B cell (primary cell): Measurements from ENCODE around the gene CERK. TPM values are rescaled to one million over a fixed set of nuclear protein-coding genes. Genes with fewer than 3 reads are reported as not detected.
A peak's percentile ranks its signal among the peaks of the same experiment; 100 is the strongest.

ENCODE experiments used
- ATAC-seq: fragments of 200-7000 bp; cut with Tn5 transposase; one replicate; pipeline ENCODE4 v1.10.0; 2021; ENCODE audit warnings: low read depth, mild to moderate bottlenecking, moderate number of reproducible peaks, moderate library complexity
- CTCF ChIA-PET: fragments of 350-600 bp; sonication (Branson Sonifier 250); formaldehyde crosslinking; loops from one replicate; lab custom pipeline; 2021; ENCODE audit warnings: antibody characterized with exemption, inconsistent platforms; lab: Charles Lee
- POLR2A ChIA-PET: fragments of 350-600 bp; sonication (Branson Sonifier 250); formaldehyde crosslinking; loops from one replicate; lab custom pipeline; 2021; ENCODE audit warnings: antibody characterized with exemption; lab: Charles Lee
- DNase-seq: peaks from one replicate; pipeline ENCODE4 v3.0.0; 2013
- H2AFZ ChIP-seq: 2 replicates; pipeline ENCODE4 v1.6.1; 2012; ENCODE audit warnings: mild to moderate bottlenecking, low read depth, low read length; ENCODE audit not compliant: insufficient read depth, poor library complexity, severe bottlenecking
- H3K27ac ChIP-seq, 2 donors: 1 replicate in 1 of 2; 2 replicates in 1 of 2; pipeline ENCODE4 v1.5.1; 2012 to 2013; ENCODE audit warnings: low read length in 2 of 2, mild to moderate bottlenecking in 2 of 2, moderate library complexity in 1 of 2
- H3K27me3 ChIP-seq, 4 experiments: fragments of 200-600 bp in 1 of 4; sonication (generic) in 1 of 4; replicated peaks in 1 of 4; 1 replicate in 2 of 4; 2 replicates in 2 of 4; pipeline versions ENCODE4 v1.6.1 to v1.7.0; 2013 to 2016; ENCODE audit warnings: low read length in 3 of 4, mild to moderate bottlenecking in 2 of 4, mixed read lengths in 1 of 4, moderate library complexity in 1 of 4; ENCODE audit not compliant: insufficient read depth in 4 of 4, control insufficient read depth in 3 of 4; ENCODE audit errors: control extremely low read depth in 1 of 4
- H3K36me3 ChIP-seq, 2 experiments: replicated peaks in 1 of 2; 1 replicate in 1 of 2; 2 replicates in 1 of 2; pipeline versions ENCODE4 v1.6.1 to v1.7.1; 2013; ENCODE audit warnings: low read length in 1 of 2; ENCODE audit not compliant: insufficient read depth in 2 of 2, control insufficient read depth in 1 of 2; ENCODE audit errors: control extremely low read depth in 1 of 2, extremely low read depth in 1 of 2
- H3K4me1 ChIP-seq, 2 donors: fragments of 200-600 bp in 1 of 2; sonication (generic) in 1 of 2; 1 replicate in 1 of 2; 2 replicates in 1 of 2; pipeline versions ENCODE4 v1.5.1 to v1.6.1; 2013 to 2017; ENCODE audit warnings: low read length in 2 of 2; ENCODE audit not compliant: control insufficient read depth in 2 of 2, insufficient read depth in 2 of 2
- H3K4me2 ChIP-seq: replicated peaks from 2 replicates; pipeline ENCODE3; 2012; ENCODE audit warnings: mild to moderate bottlenecking, low read depth, low read length; ENCODE audit not compliant: poor library complexity, severe bottlenecking
- H3K4me3 ChIP-seq, 5 experiments: fragments of 200-600 bp in 1 of 5; sonication (generic) in 1 of 5; 1 replicate in 3 of 5; 2 replicates in 2 of 5; pipeline versions ENCODE4 v1.5.1 to v1.7.0; 2011 to 2016; ENCODE audit warnings: low read length in 4 of 5, mild to moderate bottlenecking in 4 of 5, low read depth in 2 of 5, control low read depth in 1 of 5, moderate library complexity in 1 of 5; ENCODE audit not compliant: insufficient read depth in 1 of 5; ENCODE audit errors: control extremely low read depth in 1 of 5, extremely low read depth in 1 of 5
- H3K79me2 ChIP-seq: fragments of 200-600 bp; sonication (generic); one replicate; pipeline ENCODE4 v1.6.0; 2016; ENCODE audit warnings: low read length; ENCODE audit not compliant: control insufficient read depth, insufficient read depth
- H3K9ac ChIP-seq: fragments of 200-600 bp; sonication (generic); 2 replicates; pipeline ENCODE4 v1.6.1; 2017; ENCODE audit warnings: mild to moderate bottlenecking, low read length, moderate library complexity
- H3K9me3 ChIP-seq, 3 donors: one replicate each; pipeline versions ENCODE4 v1.6.1 to v1.7.1; 2013; ENCODE audit warnings: low read length in 2 of 3; ENCODE audit not compliant: control insufficient read depth in 2 of 3, insufficient read depth in 1 of 3; ENCODE audit errors: control extremely low read depth in 1 of 3
- H4K20me1 ChIP-seq: 2 replicates; pipeline ENCODE4 v1.6.0; 2012; ENCODE audit warnings: mild to moderate bottlenecking, low read length; ENCODE audit not compliant: insufficient read depth, control insufficient read depth, poor library complexity, severe bottlenecking
- H3K27ac Mint-ChIP-seq: one replicate; pipeline ENCODE4 v1.8.0; 2021; ENCODE audit warnings: mixed read lengths
- H3K27me3 Mint-ChIP-seq: one replicate; pipeline ENCODE4 v1.8.0; 2021; ENCODE audit warnings: mixed read lengths
- H3K4me1 Mint-ChIP-seq: one replicate; pipeline ENCODE4 v1.8.0; 2021; ENCODE audit warnings: mixed read lengths
- H3K4me3 Mint-ChIP-seq: one replicate; pipeline ENCODE4 v1.8.0; 2021; ENCODE audit warnings: mixed read lengths
- H3K9me3 Mint-ChIP-seq: one replicate; pipeline ENCODE4 v1.8.0; 2022; ENCODE audit warnings: mixed read lengths; ENCODE audit not compliant: insufficient read depth
- EZH2 ChIP-seq: IDR thresholded peaks from 2 replicates; pipeline ENCODE4 v1.6.1; 2012; ENCODE audit warnings: borderline replicate concordance, low read depth, mild to moderate bottlenecking, moderate library complexity, low read length; ENCODE audit not compliant: insufficient read depth, poor library complexity, severe bottlenecking
- WGBS: methylation state at CpG from one replicate; pipeline ENCODE4 v1.1.5; 2013; ENCODE audit warnings: missing lambda C conversion rate; ENCODE audit not compliant: insufficient coverage; 5-methylcytosine and 5-hydroxymethylcytosine counted together
- intact Hi-C: fragments of 100-400 bp; cut with micrococcal nuclease; formaldehyde crosslinking; loops from one replicate; pipeline ENCODE4 v1.10.0; 2022
- polyA plus RNA-seq: library from polyadenylated mRNA; depleted of rRNA; stranded (reverse); fragments of >200 nt; gene quantifications from 2 replicates; pipeline ENCODE4 v1.2.3, GENCODE V29; 2012
- total RNA-seq, 2 donors: library from RNA; stranded (reverse); fragments of 120-200 nt in 1 of 2; gene quantifications; 1 replicate in 1 of 2; 2 replicates in 1 of 2; pipeline versions ENCODE4 v1.2.3 to v1.2.4, GENCODE V29; 2013 to 2022
- TF ChIP-seq, protein P1 (sequence below): fragments of 200-600 bp; IDR thresholded peaks from one replicate; pipeline ENCODE4 v1.8.0; 2022; ENCODE audit warnings: antibody characterized with exemption, mild to moderate bottlenecking

Gene CERK
- total and polyA plus RNA-seq, 2 donors (not counting 1 experiment from before 2014, with no cell fraction given) = 23.2 to 48.3 TPM

DNA sequence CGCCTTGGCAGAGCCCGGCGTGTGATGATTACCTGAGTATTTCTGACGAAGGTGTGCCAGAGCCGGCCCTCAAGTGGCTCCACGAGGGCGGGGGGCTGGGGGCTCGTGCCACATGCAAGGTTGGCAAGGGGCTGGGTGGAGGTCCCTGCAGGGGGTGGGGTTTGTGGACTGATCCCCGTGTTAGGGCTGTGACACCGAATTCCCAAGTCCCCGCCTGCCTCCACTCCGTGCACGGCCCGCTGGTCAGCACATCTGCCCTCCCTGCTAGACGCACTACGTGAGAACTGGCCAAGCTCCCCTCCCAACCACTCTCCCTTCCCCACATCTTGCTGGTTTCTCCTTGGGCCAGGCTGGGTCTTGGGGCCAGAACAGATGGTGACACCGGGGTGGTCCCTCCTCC lies 83.6 kb downstream of the CERK start:
- no peak overlapping the region for H3K4me3 ChIP-seq
- H3K79me2 ChIP-seq = peaks cover 74% of the 10 kb centered on the region
- Mint-ChIP-seq H3K4me3 (no peak overlapping the region), H3K4me1 (peaks cover 43% of the 10 kb centered on the region), H3K9me3 (no peaks in the 10 kb centered on the region), H3K27ac (no peak overlapping the region), H3K27me3 (no peaks in the 10 kb centered on the region)
- TF ChIP-seq, protein P1, sequence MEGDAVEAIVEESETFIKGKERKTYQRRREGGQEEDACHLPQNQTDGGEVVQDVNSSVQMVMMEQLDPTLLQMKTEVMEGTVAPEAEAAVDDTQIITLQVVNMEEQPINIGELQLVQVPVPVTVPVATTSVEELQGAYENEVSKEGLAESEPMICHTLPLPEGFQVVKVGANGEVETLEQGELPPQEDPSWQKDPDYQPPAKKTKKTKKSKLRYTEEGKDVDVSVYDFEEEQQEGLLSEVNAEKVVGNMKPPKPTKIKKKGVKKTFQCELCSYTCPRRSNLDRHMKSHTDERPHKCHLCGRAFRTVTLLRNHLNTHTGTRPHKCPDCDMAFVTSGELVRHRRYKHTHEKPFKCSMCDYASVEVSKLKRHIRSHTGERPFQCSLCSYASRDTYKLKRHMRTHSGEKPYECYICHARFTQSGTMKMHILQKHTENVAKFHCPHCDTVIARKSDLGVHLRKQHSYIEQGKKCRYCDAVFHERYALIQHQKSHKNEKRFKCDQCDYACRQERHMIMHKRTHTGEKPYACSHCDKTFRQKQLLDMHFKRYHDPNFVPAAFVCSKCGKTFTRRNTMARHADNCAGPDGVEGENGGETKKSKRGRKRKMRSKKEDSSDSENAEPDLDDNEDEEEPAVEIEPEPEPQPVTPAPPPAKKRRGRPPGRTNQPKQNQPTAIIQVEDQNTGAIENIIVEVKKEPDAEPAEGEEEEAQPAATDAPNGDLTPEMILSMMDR = no peak
- TF ChIP-seq EZH2 = no peak
- H3K4me2 ChIP-seq = no peak overlapping the region
- no peaks in the 10 kb centered on the region for H3K27me3 ChIP-seq
- peaks cover 16 to 32% of the 10 kb centered on the region in 2 donors for H3K4me1 ChIP-seq
- ATAC-seq (no peak), DNase-seq (no peak)
- H3K9ac ChIP-seq = no peak overlapping the region
- peaks cover 0 to 13% of the 10 kb centered on the region in 2 experiments for H3K36me3 ChIP-seq
- POLR2A ChIA-PET = no interaction called here
- H4K20me1 ChIP-seq = peaks cover 98% of the 10 kb centered on the region
- intact Hi-C loops = no loop called here
- H2AFZ ChIP-seq = no peak overlapping the region
- CTCF ChIA-PET = no interaction called here
- no peak overlapping the region for H3K27ac ChIP-seq
- no peaks in the 10 kb centered on the region for H3K9me3 ChIP-seq
- WGBS = 97% methylated on average over 10 of the region's 17 CpGs

DNA sequence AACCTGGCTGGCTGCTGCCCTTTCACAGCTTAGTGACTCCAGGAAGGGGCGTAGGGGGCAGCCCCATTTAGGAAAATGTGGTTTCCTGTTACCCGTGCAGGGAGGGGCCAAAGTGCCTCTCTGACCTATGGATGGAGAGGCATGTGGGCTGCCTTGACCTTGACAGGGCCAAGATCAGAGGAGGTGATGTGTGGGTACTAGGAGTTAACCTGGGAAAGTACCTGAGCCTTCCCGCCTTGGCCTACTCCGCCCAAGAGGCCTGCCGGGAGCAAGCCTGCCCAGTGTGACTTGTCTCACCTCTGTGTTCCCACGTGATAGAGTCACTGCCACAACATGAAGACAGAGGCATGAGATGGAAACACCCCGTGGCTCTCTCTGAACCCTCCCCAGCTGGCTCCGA lies 84.5 kb downstream of the CERK start:
- H3K79me2 ChIP-seq = peaks cover 74% of the 10 kb centered on the region
- ChIA-PET CTCF (no interaction called here), POLR2A (no interaction called here)
- H3K27ac ChIP-seq = no peak overlapping the region
- peak overlapping the region; percentile 42 for H3K4me2 ChIP-seq
- no peak for DNase-seq
- TF ChIP-seq EZH2 = no peak
- TF ChIP-seq, protein P1 = no peak
- Mint-ChIP-seq H3K27ac (no peak overlapping the region), H3K9me3 (no peaks in the 10 kb centered on the region), H3K4me3 (no peak overlapping the region), H3K4me1 (peaks cover 47% of the 10 kb centered on the region), H3K27me3 (no peaks in the 10 kb centered on the region)
- H3K27me3 ChIP-seq = no peaks in the 10 kb centered on the region
- intact Hi-C loops = no loop called here
- peaks cover 98% of the 10 kb centered on the region for H4K20me1 ChIP-seq
- H2AFZ ChIP-seq = no peak overlapping the region
- ATAC-seq = peak; percentile 31
- no peak overlapping the region for H3K9ac ChIP-seq
- no peak overlapping the region for H3K4me3 ChIP-seq
- peaks cover 16 to 39% of the 10 kb centered on the region in 2 donors for H3K4me1 ChIP-seq
- H3K9me3 ChIP-seq = no peaks in the 10 kb centered on the region
- H3K36me3 ChIP-seq = peaks cover 0 to 4% of the 10 kb centered on the region in 2 experiments
- 45% methylated on average over 8 of the region's 8 CpGs for WGBS
